Subcutaneous abdominal adipose tissue (tissue), 5 donors: ENCODE measurements around the gene HDAC10.
A peak's percentile ranks its signal among the peaks of the same experiment; 100 is the strongest.

Experiments
- H3K27ac ChIP-seq: one replicate; pipeline ENCODE4 v1.7.0; 2013; ENCODE audit warnings: low read depth, mild to moderate bottlenecking, inconsistent platforms, low read length, moderate library complexity
- H3K27me3 ChIP-seq, 5 donors: one replicate each; pipeline ENCODE4 v1.7.0; 2013; ENCODE audit warnings: low read length in 5 of 5, inconsistent platforms in 1 of 5; ENCODE audit not compliant: control insufficient read depth in 5 of 5, insufficient read depth in 4 of 5
- H3K36me3 ChIP-seq, 5 donors: one replicate each; pipeline ENCODE4 v1.7.0; 2013; ENCODE audit warnings: low read length in 5 of 5; ENCODE audit not compliant: control insufficient read depth in 5 of 5, insufficient read depth in 5 of 5
- H3K4me1 ChIP-seq, 5 donors: one replicate each; pipeline ENCODE4 v1.7.0; 2013; ENCODE audit warnings: low read length in 5 of 5, mild to moderate bottlenecking in 3 of 5, moderate library complexity in 1 of 5; ENCODE audit not compliant: control insufficient read depth in 5 of 5, insufficient read depth in 5 of 5
- H3K4me3 ChIP-seq, 5 donors: one replicate each; pipeline ENCODE4 v1.7.0; 2013; ENCODE audit warnings: low read length in 5 of 5, low read depth in 1 of 5
- H3K9ac ChIP-seq, 5 donors: one replicate each; pipeline ENCODE4 v1.7.0; 2013; ENCODE audit warnings: low read length in 5 of 5, mild to moderate bottlenecking in 4 of 5, moderate library complexity in 3 of 5
- H3K9me3 ChIP-seq, 5 donors: one replicate each; pipeline ENCODE4 v1.7.0; 2013; ENCODE audit warnings: low read length in 5 of 5; ENCODE audit not compliant: control insufficient read depth in 5 of 5
- donor health status: healthy.
- donor health status: healthy.
- donor health status: healthy.
- donor health status: healthy.
- donor health status: healthy.

Gene HDAC10

GRCh38 chr22:50270666-50271394 lies 19.8 kb upstream of the HDAC10 start:
- H3K27me3 ChIP-seq: peaks cover 0 to 9% (median 0%) of the 10 kb centered on the region in 5 donors
- H3K4me1 ChIP-seq: peaks cover 0 to 54% (median 47%) of the 10 kb centered on the region in 5 donors
- peaks cover 0 to 18% (median 14%) of the 10 kb centered on the region in 5 donors for H3K36me3 ChIP-seq
- peak overlapping the region in 4 of 5 donors; percentile 45 to 69 (median 64) for H3K4me3 ChIP-seq
- peak overlapping the region in 4 of 5 donors; percentile 20 to 59 (median 41) for H3K9ac ChIP-seq
- no peaks in the 10 kb centered on the region for H3K9me3 ChIP-seq
- H3K27ac ChIP-seq: peak overlapping the region; percentile 46

GRCh38 chr22:50269970-50270665 lies 19.1 kb upstream of the HDAC10 start, which contains the start of gene MAPK11:
Gene MAPK11, minus strand, starts transcription at chr22:50270380. Its CDS starts 88 bp downstream, at chr22:50270292.
- Histone ChIP-seq H3K36me3 (peaks cover 0 to 13% (median 9%) of the 10 kb centered on the region in 5 donors), H3K9ac (peak within 1 kb of the TSS in 4 of 5 donors; percentile 20 to 72 (median 65)), H3K4me1 (peaks cover 0 to 54% (median 47%) of the 10 kb centered on the region in 5 donors), H3K4me3 (peak within 1 kb of the TSS in 4 of 5 donors; percentile 45 to 69 (median 64)), H3K27me3 (peaks cover 0 to 9% (median 0%) of the 10 kb centered on the region in 5 donors), H3K27ac (peak within 1 kb of the TSS; percentile 67), H3K9me3 (no peaks in the 10 kb centered on the region)

- Histone ChIP-seq H3K4me3 (peak overlapping the region in 3 of 5 donors; percentile 47 to 69 (median 55)), H3K27ac (peak overlapping the region; percentile 67), H3K9ac (peak overlapping the region in 3 of 5 donors; percentile 40 to 72 (median 71)), H3K27me3 (peaks cover 0 to 9% (median 0%) of the 10 kb centered on the region in 5 donors), H3K36me3 (peaks cover 0 to 16% (median 5%) of the 10 kb centered on the region in 5 donors), H3K4me1 (peaks cover 0 to 54% (median 47%) of the 10 kb centered on the region in 5 donors), H3K9me3 (no peaks in the 10 kb centered on the region)
These were observed 18.5 kb upstream of the HDAC10 start for GRCh38 chr22:50269573-50269969.

GRCh38 chr22:50268655-50269113 lies 17.6 kb upstream of the HDAC10 start:
- peaks cover 0 to 50% (median 45%) of the 10 kb centered on the region in 5 donors for H3K4me1 ChIP-seq
- H3K36me3 ChIP-seq: peaks cover 0 to 17% (median 5%) of the 10 kb centered on the region in 5 donors
- no peak overlapping the region for H3K27ac ChIP-seq

GRCh38 chr22:50267591-50268390 lies 16.7 kb upstream of the HDAC10 start:
- Histone ChIP-seq H3K4me3 (peak overlapping the region in 4 of 5 donors; percentile 18 to 52 (median 34)), H3K9ac (peak overlapping the region in 1 of 5 donors; percentile 44), H3K9me3 (no peaks in the 10 kb centered on the region), H3K27me3 (peaks cover under 1 to 13% (median 2%) of the 10 kb centered on the region in 5 donors), H3K36me3 (peaks cover 0 to 17% (median 5%) of the 10 kb centered on the region in 5 donors), H3K4me1 (peaks cover 0 to 56% (median 48%) of the 10 kb centered on the region in 5 donors), H3K27ac (no peak overlapping the region)

More at GRCh38 chr22:50268655-50269113, 17.6 kb upstream of the HDAC10 start:
- Histone ChIP-seq H3K4me3 (peak overlapping the region in 3 of 5 donors; percentile 47 to 69 (median 55)), H3K9ac (peak overlapping the region in 1 of 5 donors; percentile 71), H3K9me3 (no peaks in the 10 kb centered on the region), H3K27me3 (peaks cover 0 to 9% (median 0%) of the 10 kb centered on the region in 5 donors)

GRCh38 chr22:50266994-50267393 lies 15.9 kb upstream of the HDAC10 start:
- Histone ChIP-seq H3K27me3 (peaks cover 8 to 21% (median 10%) of the 10 kb centered on the region in 5 donors), H3K9me3 (no peaks in the 10 kb centered on the region), H3K36me3 (peaks cover 0 to 17% (median 5%) of the 10 kb centered on the region in 5 donors), H3K9ac (no peak overlapping the region), H3K27ac (no peak overlapping the region), H3K4me3 (no peak overlapping the region), H3K4me1 (peaks cover 0 to 60% (median 49%) of the 10 kb centered on the region in 5 donors)

- H3K4me3 ChIP-seq: no peak overlapping the region
- peaks cover 10 to 25% (median 11%) of the 10 kb centered on the region in 5 donors for H3K27me3 ChIP-seq
- H3K36me3 ChIP-seq: peaks cover 0 to 17% (median 5%) of the 10 kb centered on the region in 5 donors
- H3K9ac ChIP-seq: no peak overlapping the region
- H3K27ac ChIP-seq: no peak overlapping the region
- H3K4me1 ChIP-seq: peaks cover 0 to 55% (median 46%) of the 10 kb centered on the region in 5 donors
- no peaks in the 10 kb centered on the region for H3K9me3 ChIP-seq
These were observed 14.0 kb upstream of the HDAC10 start for GRCh38 chr22:50264946-50265669.

GRCh38 chr22:50264104-50264745 lies 13.2 kb upstream of the HDAC10 start:
- no peak overlapping the region for H3K9ac ChIP-seq
- no peak overlapping the region for H3K27ac ChIP-seq
- peaks cover 0 to 51% (median 41%) of the 10 kb centered on the region in 5 donors for H3K4me1 ChIP-seq
- peaks cover 10 to 26% (median 13%) of the 10 kb centered on the region in 5 donors for H3K27me3 ChIP-seq
- H3K9me3 ChIP-seq: no peaks in the 10 kb centered on the region
- H3K4me3 ChIP-seq: no peak overlapping the region
- H3K36me3 ChIP-seq: peaks cover 0 to 17% (median 5%) of the 10 kb centered on the region in 5 donors
